H1 (cell line): ENCODE measurements around the gene CASP4. TPM values are rescaled to one million over a fixed set of nuclear protein-coding genes. Genes with fewer than 3 reads are reported as not detected.

Experiments
- CTCF ChIA-PET: fragments of 300-600 bp; sonication (Branson Sonifier 250); formaldehyde crosslinking; loops from one replicate; lab custom pipeline; 2021; ENCODE audit not compliant: partially characterized antibody; lab: Charles Lee
- POLR2A ChIA-PET: fragments of 300-600 bp; sonication (Branson Sonifier 250); formaldehyde crosslinking; loops from one replicate; lab custom pipeline; 2021; ENCODE audit warnings: inconsistent platforms; ENCODE audit not compliant: partially characterized antibody; lab: Charles Lee
- DNase-seq, 2 experiments: peaks; one replicate each; pipeline versions ENCODE4 v3.0.0 to v3.0.0-alpha.2; 2010 to 2022; ENCODE audit warnings: low spot score in 2 of 2, low read depth in 1 of 2, mixed read lengths in 1 of 2
- FAIRE-seq: peaks from 2 replicates; lab custom pipeline; 2011; peaks lifted over from hg19 to GRCh38; lab: Jason Lieb, UNC
- H2AFZ ChIP-seq: 2 replicates; pipeline ENCODE4 v1.8.1; 2012; ENCODE audit warnings: low read length, inconsistent platforms
- H2AK5ac ChIP-seq: 2 replicates; pipeline ENCODE4 v1.6.1; 2013; ENCODE audit warnings: low read depth, low read length
- H2BK120ac ChIP-seq: replicated peaks from 2 replicates; pipeline ENCODE3; 2013; ENCODE audit warnings: low read depth, low read length, inconsistent platforms
- H2BK12ac ChIP-seq: 2 replicates; pipeline ENCODE4 v1.6.1; 2013; ENCODE audit warnings: low read depth, low read length
- H2BK15ac ChIP-seq: 2 replicates; pipeline ENCODE4 v1.6.1; 2013; ENCODE audit warnings: low read length
- H2BK20ac ChIP-seq: 2 replicates; pipeline ENCODE4 v1.6.1; 2013; ENCODE audit warnings: low read length
- H2BK5ac ChIP-seq: 2 replicates; pipeline ENCODE4 v1.6.1; 2013; ENCODE audit warnings: low read depth, low read length
- H3K14ac ChIP-seq: 2 replicates; pipeline ENCODE4 v1.6.1; 2013; ENCODE audit warnings: inconsistent platforms; ENCODE audit not compliant: insufficient read length
- H3K18ac ChIP-seq: 2 replicates; pipeline ENCODE4 v1.6.1; 2013; ENCODE audit warnings: low read length; ENCODE audit errors: extremely low read depth
- H3K23ac ChIP-seq: 2 replicates; pipeline ENCODE4 v1.6.1; 2013; ENCODE audit warnings: inconsistent platforms; ENCODE audit not compliant: insufficient read length
- H3K23me2 ChIP-seq: 2 replicates; pipeline ENCODE4 v1.6.1; 2013; ENCODE audit warnings: low read depth, low read length
- H3K27ac ChIP-seq: 2 replicates; pipeline ENCODE4 v1.6.1; 2011; ENCODE audit warnings: low read depth, low read length, inconsistent platforms
- H3K27me3 ChIP-seq, 4 experiments: replicated peaks in 1 of 4; 1 replicate in 1 of 4; 2 replicates in 3 of 4; pipeline versions ENCODE4 v1.6.1 to v1.8.1; 2011 to 2013; ENCODE audit warnings: low read length in 3 of 4, mild to moderate bottlenecking in 3 of 4, inconsistent platforms in 2 of 4, mixed read lengths in 2 of 4, moderate library complexity in 1 of 4; ENCODE audit not compliant: control insufficient read depth in 3 of 4, insufficient read depth in 3 of 4; ENCODE audit errors: extremely low read depth in 1 of 4
- H3K36me3 ChIP-seq, 4 experiments: 2 replicates each; pipeline versions ENCODE4 v1.6.1 to v1.8.1; 2011 to 2013; ENCODE audit warnings: mild to moderate bottlenecking in 4 of 4, low read length in 3 of 4, moderate library complexity in 2 of 4, control low read depth in 1 of 4, inconsistent platforms in 1 of 4; ENCODE audit not compliant: insufficient read depth in 4 of 4, control insufficient read depth in 2 of 4
- H3K4ac ChIP-seq: replicated peaks from 2 replicates; pipeline ENCODE3; 2013; ENCODE audit warnings: low read length, low read depth, mixed read lengths, inconsistent platforms; ENCODE audit not compliant: insufficient read length
- H3K4me1 ChIP-seq, 4 experiments: replicated peaks in 1 of 4; 1 replicate in 1 of 4; 2 replicates in 3 of 4; pipeline versions ENCODE4 v1.6.1 to v1.8.1; 2011 to 2013; ENCODE audit warnings: low read length in 3 of 4, inconsistent platforms in 2 of 4, mixed read lengths in 1 of 4; ENCODE audit not compliant: insufficient read depth in 4 of 4, control insufficient read depth in 3 of 4
- H3K4me2 ChIP-seq, 2 experiments: 2 replicates each; pipeline versions ENCODE4 v1.6.1 to v1.8.1; 2011 to 2013; ENCODE audit warnings: low read depth in 2 of 2, low read length in 2 of 2, control low read depth in 1 of 2, inconsistent platforms in 1 of 2, mild to moderate bottlenecking in 1 of 2; ENCODE audit not compliant: insufficient read depth in 1 of 2
- H3K4me3 ChIP-seq, 4 experiments: fragments of 200-600, 300-600 bp in 1 of 4; sonication (generic), shearing (Covaris generic), sonication (Bioruptor Twin) in 1 of 4; 2 replicates each; pipeline versions ENCODE4 v1.5.1 to v1.8.1; 2011 to 2016; ENCODE audit warnings: low read length in 4 of 4, low read depth in 3 of 4, control low read depth in 2 of 4, inconsistent platforms in 2 of 4, mild to moderate bottlenecking in 2 of 4, mixed read lengths in 1 of 4, moderate library complexity in 1 of 4; ENCODE audit not compliant: insufficient read depth in 2 of 4; ENCODE audit errors: extremely low read depth in 1 of 4
- H3K56ac ChIP-seq: replicated peaks from 2 replicates; pipeline ENCODE3; 2013; ENCODE audit warnings: low read depth, mild to moderate bottlenecking, mixed read lengths, low read length, inconsistent platforms; ENCODE audit not compliant: insufficient read length
- H3K79me1 ChIP-seq: 2 replicates; pipeline ENCODE4 v1.6.1; 2013; ENCODE audit warnings: low read depth, low read length, control low read depth
- H3K79me2 ChIP-seq, 2 experiments: 2 replicates each; pipeline versions ENCODE4 v1.6.1 to v1.8.1; 2012 to 2013; ENCODE audit warnings: low read length in 2 of 2, mild to moderate bottlenecking in 2 of 2, inconsistent platforms in 1 of 2; ENCODE audit not compliant: insufficient read depth in 2 of 2, control insufficient read depth in 1 of 2
- H3K9ac ChIP-seq, 4 experiments: replicated peaks in 1 of 4; 1 replicate in 1 of 4; 2 replicates in 3 of 4; pipeline versions ENCODE4 v1.6.1 to v1.8.1; 2011 to 2013; ENCODE audit warnings: low read depth in 3 of 4, low read length in 3 of 4, control low read depth in 2 of 4, mild to moderate bottlenecking in 2 of 4, moderate library complexity in 2 of 4, inconsistent platforms in 1 of 4; ENCODE audit errors: extremely low read depth in 1 of 4
- H3K9me3 ChIP-seq, 2 experiments: 2 replicates each; pipeline versions ENCODE4 v1.6.1 to v1.8.1; 2012 to 2013; ENCODE audit warnings: mild to moderate bottlenecking in 2 of 2, moderate library complexity in 2 of 2, control low read depth in 1 of 2, inconsistent platforms in 1 of 2, low read depth in 1 of 2, low read length in 1 of 2, mixed read lengths in 1 of 2; ENCODE audit not compliant: insufficient read depth in 2 of 2
- H4K20me1 ChIP-seq, 2 experiments: replicated peaks in 1 of 2; 2 replicates each; pipeline versions ENCODE3 to v1.8.1; 2011 to 2013; ENCODE audit warnings: inconsistent platforms in 2 of 2, low read length in 2 of 2, mild to moderate bottlenecking in 1 of 2; ENCODE audit not compliant: insufficient read depth in 2 of 2, control insufficient read depth in 1 of 2
- H4K5ac ChIP-seq: 2 replicates; pipeline ENCODE4 v1.6.1; 2013; ENCODE audit warnings: low read length, low read depth, mixed read lengths, inconsistent platforms; ENCODE audit not compliant: insufficient read length
- H4K8ac ChIP-seq: 2 replicates; pipeline ENCODE4 v1.8.0; 2013; ENCODE audit warnings: mild to moderate bottlenecking, moderate library complexity, low read length, inconsistent platforms; ENCODE audit not compliant: insufficient read depth; ENCODE audit errors: extremely low read depth
- H4K91ac ChIP-seq: replicated peaks from 2 replicates; pipeline ENCODE3; 2013; ENCODE audit warnings: low read length, mixed read lengths, inconsistent platforms; ENCODE audit not compliant: insufficient read length
- BCL11A ChIP-seq, 2 experiments: IDR thresholded peaks; one replicate each; pipeline ENCODE4 v1.6.1; 2011; ENCODE audit warnings: low read depth in 2 of 2, low read length in 2 of 2, mild to moderate bottlenecking in 2 of 2
- BRCA1 ChIP-seq: IDR thresholded peaks from 2 replicates; pipeline ENCODE4 v1.6.1; 2012; ENCODE audit warnings: low read depth, low read length, improper control_type of control experiment
- CREB1 ChIP-seq: IDR thresholded peaks from 2 replicates; pipeline ENCODE4 v1.6.1; 2012; ENCODE audit warnings: inconsistent platforms
- EP300 ChIP-seq, 2 experiments: IDR thresholded peaks; 1 replicate in 1 of 2; 2 replicates in 1 of 2; pipeline ENCODE4 v1.6.1; 2011 to 2012; ENCODE audit warnings: low read depth in 2 of 2, low read length in 2 of 2, mild to moderate bottlenecking in 2 of 2, borderline replicate concordance in 1 of 2, inconsistent platforms in 1 of 2, moderate library complexity in 1 of 2
- MAFK ChIP-seq: IDR thresholded peaks from 2 replicates; pipeline ENCODE4 v1.6.1; 2012; ENCODE audit warnings: low read depth, mild to moderate bottlenecking, improper control_type of control experiment, low read length
- RAD21 ChIP-seq, 2 experiments: IDR thresholded peaks in 1 of 2; conservative IDR thresholded peaks in 1 of 2; 2 replicates each; pipeline ENCODE4 v1.6.1; 2011; ENCODE audit warnings: low read depth in 2 of 2, low read length in 2 of 2, improper control_type of control experiment in 1 of 2, inconsistent platforms in 1 of 2, mild to moderate bottlenecking in 1 of 2, moderate library complexity in 1 of 2
- RFX5 ChIP-seq: IDR thresholded peaks from 2 replicates; pipeline ENCODE4 v1.6.1; 2011; ENCODE audit warnings: low read depth, low read length, improper control_type of control experiment, borderline replicate concordance
- RNF2 ChIP-seq: fragments of 200-900, 300-1000 bp; sonication (generic); IDR thresholded peaks from 2 replicates; pipeline ENCODE4 v1.7.1; 2016; ENCODE audit warnings: borderline replicate concordance, low read depth, mild to moderate bottlenecking, antibody characterized with exemption, low read length; ENCODE audit not compliant: poor library complexity, severe bottlenecking; ENCODE audit errors: missing control alignments
- SAP30 ChIP-seq: fragments of 300-600 bp; sonication (generic); IDR thresholded peaks from 2 replicates; pipeline ENCODE4 v1.7.1; 2012; ENCODE audit warnings: low read length, moderate library complexity, mild to moderate bottlenecking, inconsistent platforms; ENCODE audit not compliant: insufficient read depth, insufficient replicate concordance
- SIRT6 ChIP-seq: IDR thresholded peaks from one replicate; pipeline ENCODE4 v1.7.1; 2012; ENCODE audit warnings: low read length, inconsistent platforms
- SP1 ChIP-seq: IDR thresholded peaks from 2 replicates; pipeline ENCODE4 v1.6.1; 2011; ENCODE audit warnings: low read depth, low read length
- SUZ12 ChIP-seq: fragments of 200-600 bp; sonication (generic); IDR thresholded peaks from 2 replicates; pipeline ENCODE4 v1.6.1; 2012; ENCODE audit warnings: mild to moderate bottlenecking, inconsistent platforms, low read length, moderate library complexity, mixed read lengths
- TCF12 ChIP-seq: IDR thresholded peaks from 2 replicates; pipeline ENCODE4 v1.6.1; 2011; ENCODE audit warnings: low read depth, mild to moderate bottlenecking, low read length
- WGBS, 2 experiments: shearing (Covaris generic) in 1 of 2; methylation state at CpG; one replicate each; pipeline versions ENCODE4 v1.1.6 to v1.1.7; 2013 to 2015; ENCODE audit warnings: low lambda C conversion rate in 2 of 2, mixed read lengths in 2 of 2, inconsistent platforms in 1 of 2, low coverage in 1 of 2, missing lambda C conversion rate in 1 of 2; ENCODE audit not compliant: insufficient replicate concordance in 2 of 2, insufficient coverage in 1 of 2, insufficient read length in 1 of 2; ENCODE audit errors: extremely low coverage in 1 of 2, missing lambda C conversion rate in 1 of 2; 5-methylcytosine and 5-hydroxymethylcytosine counted together
- polyA plus RNA-seq, 7 experiments: library from polyadenylated mRNA; depleted of rRNA in 3 of 7; stranded (reverse) in 5 of 7; unstranded in 2 of 7; fragments of >200 nt in 5 of 7; fragments of 200-250 nt in 2 of 7; gene quantifications; 1 replicate in 5 of 7; 2 replicates in 1 of 7; 4 replicates in 1 of 7; pipeline versions ENCODE4 v1.2.1 to v1.2.3, GENCODE V29; 2011 to 2013; ENCODE audit warnings: missing spikeins in 2 of 7, mixed read lengths in 2 of 7
- total RNA-seq: library from RNA; stranded (reverse); fragmentation: NEBNext Ultra II Directional; extraction: Animal tissue kit (Norgen Biotek cat#: 25700); gene quantifications from 2 replicates; pipeline ENCODE4 v1.2.1, GENCODE V29; 2021

CASP4 gene
- total and polyA plus RNA-seq, 2 of the 8 experiments (the other 6 are each of a cell fraction or from before 2014, with no cell fraction given) = 0.09 TPM; not detected in 1

GRCh38 chr11:105005451-105005845 lies 37.1 kb upstream of the CASP4 start:
- no peak overlapping the region for H3K4me3 ChIP-seq
- no peak for DNase-seq
- no peak overlapping the region for H2BK20ac ChIP-seq
- H3K36me3 ChIP-seq = no peaks in the 10 kb centered on the region
- no peaks in the 10 kb centered on the region for H3K79me1 ChIP-seq
- H3K9ac ChIP-seq = no peak overlapping the region
- no peak overlapping the region for H3K27ac ChIP-seq
- H2AK5ac ChIP-seq = no peak overlapping the region
- H3K9me3 ChIP-seq = no peaks in the 10 kb centered on the region
- no peak overlapping the region for H3K23ac ChIP-seq
- H4K91ac ChIP-seq = no peak overlapping the region
- no peak overlapping the region for H3K56ac ChIP-seq
- no peak overlapping the region for H2AFZ ChIP-seq
- H4K5ac ChIP-seq = no peak overlapping the region
- no peak overlapping the region for H3K14ac ChIP-seq
- H3K27me3 ChIP-seq = no peaks in the 10 kb centered on the region
- no peaks in the 10 kb centered on the region for H3K4me1 ChIP-seq
- H4K8ac ChIP-seq = no peak overlapping the region
- H3K4me2 ChIP-seq = no peak overlapping the region
- ChIA-PET CTCF (interaction anchor here (1.9 kb wide), 1 partner anchor 8 kb away, joined by 7 read pairs; no protein-coding TSS in a partner anchor), POLR2A (no interaction called here)
- H4K20me1 ChIP-seq = no peaks in the 10 kb centered on the region
- no peaks in the 10 kb centered on the region for H3K23me2 ChIP-seq
- no peak for FAIRE-seq
- H3K4ac ChIP-seq = no peak overlapping the region
- no peak overlapping the region for H2BK12ac ChIP-seq
- H2BK15ac ChIP-seq = no peak overlapping the region
- peak overlapping the region; percentile 45 for H2BK120ac ChIP-seq
- no peaks in the 10 kb centered on the region for H3K79me2 ChIP-seq
- H2BK5ac ChIP-seq = no peak overlapping the region
- WGBS, 2 experiments = 93% methylated on average over 3 of the region's 3 CpGs; no CpG with 5 or more reads in 1 of the 2 experiments
- no peak overlapping the region for H3K18ac ChIP-seq
- TF ChIP-seq SP1 = no peak
- TF ChIP-seq TCF12 = no peak
- TF ChIP-seq BCL11A (IDR thresholded peaks at IDR 0.05; ENCODE audit: low read depth in 2 of 2, low read length in 2 of 2) = no peak
- no peak for TF ChIP-seq SIRT6
- no peak for TF ChIP-seq EP300 (IDR thresholded peaks at IDR 0.05; ENCODE audit: borderline replicate concordance in 1 of 2, low read depth in 2 of 2, low read length in 2 of 2)
- TF ChIP-seq RAD21 (IDR thresholded peaks at IDR 0.05 in 1 of 2, conservative IDR thresholded peaks at IDR 0.05 in 1 of 2; ENCODE audit: low read depth in 2 of 2, low read length in 2 of 2) = no peak
- no peak for TF ChIP-seq MAFK
- TF ChIP-seq RFX5 = no peak
- no peak for TF ChIP-seq BRCA1
- TF ChIP-seq CREB1 = no peak
- TF ChIP-seq SAP30 = no peak
- no peak for TF ChIP-seq SUZ12
- no peak for TF ChIP-seq RNF2
